Right renal cortex interstitium (tissue), 3 donors: Measurements from ENCODE around the gene DNAH1. TPM values are rescaled to one million over a fixed set of nuclear protein-coding genes. Genes with fewer than 3 reads are reported as not detected.

Source experiments
- DNase-seq, 3 donors: peaks; one replicate each; pipeline ENCODE4 v3.0.0-alpha.2; 2013; ENCODE audit warnings: low read depth in 3 of 3, low spot score in 2 of 3
- polyA plus RNA-seq, 3 donors: library from polyadenylated mRNA; unstranded; fragments of 120-200 nt; gene quantifications; one replicate each; pipeline ENCODE4 v1.2.1, GENCODE V29; 2013; ENCODE audit not compliant: insufficient read length in 3 of 3

The DNAH1 gene
- polyA plus RNA-seq, 3 donors = 6.5 to 8.1 (median 6.9) TPM

DNA sequence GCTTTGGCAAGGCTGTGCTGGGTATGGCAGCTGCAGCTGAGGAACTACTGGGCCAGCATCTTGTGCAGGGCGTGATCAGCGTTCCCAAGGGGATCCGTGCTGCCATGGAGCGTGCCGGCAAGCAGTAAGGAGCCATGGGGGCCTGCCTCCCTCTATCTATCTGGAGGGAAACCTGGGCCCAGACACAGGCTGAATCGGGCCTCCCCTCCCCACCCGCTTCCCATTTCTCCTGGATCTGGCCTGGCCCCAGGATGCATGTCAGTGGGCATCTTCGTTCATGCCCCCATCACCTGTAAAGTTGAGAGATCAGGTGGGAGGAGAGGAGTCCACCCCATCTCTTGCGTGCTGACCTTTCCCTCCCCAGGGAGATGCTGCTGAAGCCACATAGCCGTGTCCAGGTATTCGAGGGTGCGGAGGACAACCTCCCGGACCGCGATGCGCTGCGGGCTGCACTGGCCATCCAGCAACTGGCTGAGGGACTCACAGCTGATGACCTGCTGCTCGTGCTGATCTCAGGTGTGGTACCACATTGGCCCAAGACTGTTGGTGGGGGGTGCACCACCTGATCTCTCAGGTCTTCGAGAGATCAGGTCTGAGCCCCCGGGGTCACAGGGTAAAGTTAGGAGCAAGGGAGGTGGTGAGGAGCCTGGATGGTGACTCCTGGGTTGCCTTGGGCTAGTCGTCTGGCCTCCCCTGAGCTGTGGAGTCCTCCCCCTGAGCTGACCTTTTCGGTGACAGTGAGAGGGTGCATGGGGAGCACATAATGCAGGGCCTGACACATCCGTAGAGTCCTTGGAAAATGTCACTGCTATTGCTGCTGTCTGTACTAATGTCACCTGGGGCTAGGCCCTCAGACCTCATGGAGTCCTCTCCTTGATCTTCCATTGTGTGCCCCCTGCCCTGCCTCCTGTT lies 25.3 kb upstream of the DNAH1 start:
- no peak for DNase-seq

- no peak for DNase-seq
These were observed 24.5 kb upstream of the DNAH1 start for GRCh38 chr3:52291508-52292181.

- no peak for DNase-seq
These were observed 23.7 kb upstream of the DNAH1 start for GRCh38 chr3:52292247-52293065.

- no peak for DNase-seq
These were observed 22.4 kb upstream of the DNAH1 start for GRCh38 chr3:52293491-52294319.

DNA sequence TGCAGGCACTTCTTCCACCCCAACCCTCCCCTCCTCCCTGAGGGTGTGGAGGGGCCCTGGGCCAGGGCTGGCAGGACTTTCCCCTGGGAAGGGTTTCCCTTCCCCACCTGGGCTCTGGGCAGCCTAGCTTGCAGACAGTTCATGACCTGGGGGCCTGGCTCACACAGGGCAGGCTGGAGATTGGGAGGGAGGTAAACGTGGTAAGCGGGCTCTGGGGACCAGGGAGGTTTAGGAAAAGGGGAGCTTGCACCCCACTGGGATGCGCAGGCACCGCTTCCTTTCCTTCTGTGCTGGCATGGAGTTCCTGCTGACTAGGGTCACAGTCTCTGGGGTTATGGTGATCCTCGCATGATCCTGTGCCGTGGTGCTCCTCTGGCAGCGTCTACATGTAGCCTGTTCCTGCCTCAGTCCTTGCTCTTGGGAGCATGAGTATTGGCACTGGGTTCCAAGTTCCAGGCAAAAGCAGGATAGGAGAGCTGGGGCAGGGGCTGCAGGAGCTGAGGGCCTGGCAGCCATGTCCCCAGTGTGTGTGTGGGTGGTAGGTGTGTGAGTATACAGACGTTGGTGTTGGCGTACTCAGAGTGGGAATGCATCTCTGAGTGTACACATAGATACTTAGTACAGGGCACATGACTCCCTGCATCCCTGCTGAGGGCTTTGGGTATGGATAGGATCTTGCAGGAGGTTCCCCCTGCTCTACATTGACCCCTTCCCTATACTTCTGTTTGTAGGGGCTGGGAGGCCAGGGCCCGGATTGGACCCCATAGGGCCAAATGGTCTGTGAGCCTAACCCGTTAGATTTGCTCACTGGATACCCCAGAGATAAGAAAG lies 21.6 kb upstream of the DNAH1 start:
- no peak for DNase-seq

DNA sequence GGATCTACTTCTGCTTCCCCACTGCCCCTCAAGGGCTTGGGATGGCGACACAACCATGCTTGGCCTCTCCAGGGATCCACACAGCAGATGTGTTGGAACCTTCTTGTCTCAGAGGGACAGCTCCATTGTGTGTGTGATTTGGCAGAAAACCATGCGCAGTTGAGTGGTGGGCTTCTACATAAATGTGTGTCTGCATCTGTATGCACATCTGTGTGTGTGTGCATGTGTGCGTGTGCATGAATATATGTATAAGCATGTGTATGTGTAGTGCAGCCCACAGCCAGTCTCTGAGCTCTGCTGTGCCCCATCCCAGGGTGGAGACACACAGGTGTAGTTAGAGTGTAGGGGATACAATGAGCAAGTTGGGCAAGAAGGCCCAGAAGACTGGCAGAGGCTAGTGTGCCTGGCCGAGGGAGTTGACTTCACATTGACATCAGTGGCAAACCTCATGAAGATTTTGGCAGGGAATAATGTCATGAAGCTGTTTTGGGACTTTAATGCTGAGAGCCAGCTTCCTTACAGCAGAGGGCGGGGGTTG lies 20.4 kb upstream of the DNAH1 start:
- DNase-seq = no peak

GRCh38 chr3:52297242-52298148 lies 18.6 kb upstream of the DNAH1 start:
- no peak for DNase-seq

DNA sequence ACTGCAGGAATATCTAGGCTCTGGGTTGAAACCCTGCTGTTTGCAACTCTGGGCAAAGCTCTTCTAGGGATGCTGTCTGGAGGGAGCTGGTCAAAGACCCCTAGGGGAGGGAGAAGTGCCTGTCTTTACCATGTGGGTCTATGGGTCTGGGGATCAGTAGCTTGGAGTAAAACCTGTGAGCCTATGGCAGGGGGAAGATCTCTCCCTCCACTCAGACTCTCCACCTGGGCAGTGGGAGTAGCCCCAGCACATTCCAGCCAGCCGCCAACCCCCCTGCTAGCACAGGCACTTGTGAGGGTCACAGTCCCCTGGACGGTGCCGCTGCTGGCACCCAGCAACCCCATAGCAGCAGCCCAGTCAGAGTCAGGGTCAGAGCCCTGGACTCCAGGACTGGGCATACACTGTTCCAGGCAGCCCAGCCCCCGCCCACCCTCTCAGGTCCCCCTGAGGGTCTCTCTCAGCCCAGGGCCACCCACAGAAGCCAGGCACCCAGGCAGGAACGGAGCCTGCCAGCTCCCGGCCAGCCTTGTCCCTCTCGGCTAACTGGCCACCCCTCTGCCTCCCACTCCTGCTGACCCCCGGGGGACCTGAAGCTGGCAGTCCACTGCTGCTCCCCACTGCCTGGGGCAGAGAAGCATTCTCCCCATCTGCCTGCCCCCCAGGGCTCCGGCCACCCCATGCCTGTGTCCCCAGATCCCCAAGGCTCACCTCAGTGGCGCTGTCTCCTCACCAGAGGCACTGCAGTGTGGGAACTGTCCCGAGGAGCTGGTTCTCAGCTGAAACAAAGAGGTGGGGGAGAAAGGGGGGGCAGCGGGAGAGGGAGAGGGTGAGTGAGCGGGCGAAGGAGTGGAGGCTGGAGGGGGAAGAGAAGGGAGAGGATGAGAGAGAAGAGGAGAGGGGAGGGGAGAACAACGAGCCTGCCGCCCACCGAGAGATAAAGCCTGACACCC lies 17.7 kb upstream of the DNAH1 start:
- DNase-seq = no peak

DNA sequence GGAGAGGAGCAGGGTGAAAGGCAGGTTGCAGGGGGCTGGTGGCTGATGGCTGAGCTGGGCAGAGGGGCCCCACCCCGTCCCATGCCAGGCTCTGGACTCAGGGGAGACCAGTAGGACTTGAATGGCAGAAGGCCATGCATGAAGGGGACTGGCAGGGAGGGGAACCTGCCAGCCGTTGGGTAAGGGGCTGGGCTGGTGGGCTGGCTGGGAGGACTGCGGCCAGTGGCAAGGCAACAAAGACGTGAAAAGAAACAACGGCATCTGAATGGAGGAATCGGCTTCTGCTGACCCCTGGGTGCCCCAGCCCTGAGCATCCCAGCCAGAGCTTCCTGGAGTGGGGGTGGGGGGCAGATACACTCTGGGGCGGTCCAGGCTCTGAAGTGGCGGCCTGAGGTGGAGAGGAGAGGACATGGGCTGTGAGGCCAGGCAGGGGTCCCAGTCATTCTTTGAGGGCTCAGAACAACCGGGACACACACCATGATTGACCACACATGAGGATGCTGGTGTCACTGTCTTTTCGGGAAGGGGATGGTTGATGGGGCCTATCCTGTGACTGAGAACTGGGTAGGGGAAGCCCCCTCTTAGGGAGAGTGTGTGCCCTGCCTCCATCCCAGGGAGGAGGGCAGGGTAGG lies 16.8 kb upstream of the DNAH1 start:
- DNase-seq = no peak

DNA sequence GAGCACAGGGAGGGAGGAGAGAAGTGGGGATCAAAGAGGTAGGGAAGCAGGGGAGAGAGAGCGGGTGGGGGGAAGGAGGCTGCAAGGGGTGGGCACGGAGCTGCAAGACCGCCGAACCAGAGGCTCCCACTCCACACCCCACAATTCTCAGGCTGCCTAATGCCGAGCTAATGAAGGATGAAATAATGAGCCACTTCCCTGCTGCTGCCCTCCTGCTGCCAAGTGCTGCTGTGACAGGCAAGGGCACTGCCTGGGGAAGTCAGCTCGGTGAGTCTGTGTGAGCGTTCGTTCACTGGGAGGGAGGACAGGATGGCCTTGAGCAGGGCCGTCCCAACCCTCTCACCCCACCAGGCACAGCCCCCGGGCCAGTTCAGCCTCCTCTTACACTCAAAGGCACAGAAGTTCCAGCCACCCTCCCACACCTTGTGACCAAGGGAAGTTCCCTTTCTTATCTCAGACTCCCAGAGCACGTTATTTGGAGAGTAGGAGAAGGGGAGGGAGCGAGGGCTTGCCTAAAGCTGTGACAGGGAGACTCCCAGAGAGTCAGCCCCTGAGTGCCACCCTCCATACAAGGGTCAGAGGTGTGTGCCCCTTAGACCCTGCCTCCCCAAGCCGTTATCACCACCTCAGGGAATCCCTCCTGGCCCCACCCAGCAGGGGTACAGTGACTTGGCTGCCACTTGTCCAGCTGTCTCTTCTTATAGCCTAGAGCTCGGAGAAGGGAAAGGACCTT lies 16.1 kb upstream of the DNAH1 start:
- DNase-seq = no peak

GRCh38 chr3:52302426-52303145 lies 13.5 kb upstream of the DNAH1 start:
- DNase-seq = no peak

DNA sequence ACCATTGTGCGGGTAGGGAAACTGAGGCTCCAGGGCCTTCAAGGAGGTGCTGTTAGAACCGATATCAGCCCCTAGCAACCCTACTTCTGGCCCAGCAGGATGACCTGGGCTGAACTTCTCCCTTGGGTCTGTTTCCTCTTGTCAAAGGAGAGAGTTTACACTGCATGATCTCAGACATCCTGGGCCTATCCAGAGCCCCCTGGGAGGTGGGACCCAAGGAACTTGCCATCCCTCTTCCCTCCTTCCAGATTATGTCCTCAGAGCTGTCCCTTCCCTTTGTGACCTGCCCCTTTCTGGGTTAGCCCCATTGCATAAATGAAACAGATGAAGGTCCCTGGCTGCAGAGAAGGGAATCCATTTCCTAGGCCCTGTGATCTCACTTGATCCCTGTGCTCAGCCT lies 12.3 kb upstream of the DNAH1 start:
- DNase-seq = no peak

- no peak for DNase-seq
These were observed 10.2 kb upstream of the DNAH1 start for GRCh38 chr3:52305926-52306325.

DNA sequence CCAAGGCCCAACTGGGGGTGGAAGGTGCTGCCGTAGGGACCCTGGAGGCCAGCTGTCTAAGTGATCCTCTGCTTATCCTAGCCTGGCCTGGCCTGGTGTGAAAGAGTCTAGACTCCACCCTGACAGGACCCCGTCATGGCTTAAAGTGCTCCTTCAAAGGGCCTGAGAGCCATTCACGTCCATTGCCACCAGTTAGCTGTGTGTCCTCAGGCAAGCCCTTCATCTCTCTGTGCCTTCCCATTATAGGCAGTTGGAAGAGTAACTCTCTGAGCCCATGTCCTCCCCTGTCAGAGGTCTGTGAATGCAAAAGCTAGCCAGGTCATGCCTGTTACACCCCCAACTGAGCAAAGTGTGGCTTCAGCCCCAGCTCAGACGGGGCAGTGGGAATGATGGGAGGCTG lies 9.1 kb upstream of the DNAH1 start:
- no peak for DNase-seq

DNA sequence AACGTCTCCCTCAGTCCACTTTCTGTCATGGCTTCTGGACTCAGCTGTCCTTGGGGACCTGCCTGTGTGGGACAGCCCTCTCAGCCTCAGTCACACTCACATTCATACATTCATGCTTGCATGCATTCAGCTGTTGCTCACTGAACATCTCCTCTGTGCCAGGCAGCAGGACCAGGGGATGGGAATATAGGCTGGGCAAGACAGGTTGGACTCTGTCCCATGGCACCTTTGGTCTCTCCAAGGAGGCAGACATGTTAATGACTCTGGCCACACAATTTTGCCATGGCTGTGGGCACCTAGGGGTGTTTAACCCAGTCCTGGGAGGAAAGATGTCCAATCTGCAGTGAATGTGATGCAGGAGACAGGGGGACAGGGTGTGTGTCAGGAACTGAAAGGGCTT lies 7.8 kb upstream of the DNAH1 start:
- no peak for DNase-seq
